Trophoblast cell (in vitro differentiated cells and primary cell): Measurements from ENCODE around the gene GFPT2.

Experiments used
- DNase-seq, 2 donors: peaks; one replicate each; pipeline ENCODE4 v3.0.0-alpha.2; 2016
- H2AFZ ChIP-seq: 2 replicates; pipeline ENCODE4 v1.6.1; 2013; ENCODE audit warnings: low read length, moderate library complexity, mild to moderate bottlenecking; ENCODE audit not compliant: insufficient read depth, poor library complexity
- H2AK5ac ChIP-seq: 2 replicates; pipeline ENCODE4 v1.6.1; 2013; ENCODE audit warnings: mild to moderate bottlenecking, low read length
- H2BK120ac ChIP-seq: 2 replicates; pipeline ENCODE4 v1.6.1; 2013; ENCODE audit warnings: low read length, mild to moderate bottlenecking, moderate library complexity; ENCODE audit not compliant: insufficient read depth, poor library complexity
- H2BK12ac ChIP-seq: 2 replicates; pipeline ENCODE4 v1.6.1; 2013; ENCODE audit warnings: mild to moderate bottlenecking, low read length, moderate library complexity
- H2BK5ac ChIP-seq: 2 replicates; pipeline ENCODE4 v1.6.1; 2013; ENCODE audit warnings: low read length, low read depth, moderate library complexity, mild to moderate bottlenecking; ENCODE audit not compliant: poor library complexity
- H3K14ac ChIP-seq: 2 replicates; pipeline ENCODE4 v1.6.1; 2013; ENCODE audit warnings: mild to moderate bottlenecking, low read length
- H3K18ac ChIP-seq: 2 replicates; pipeline ENCODE4 v1.6.1; 2013; ENCODE audit warnings: mild to moderate bottlenecking, low read length
- H3K23ac ChIP-seq: 2 replicates; pipeline ENCODE4 v1.6.1; 2013; ENCODE audit warnings: low read length
- H3K27ac ChIP-seq: 2 replicates; pipeline ENCODE4 v1.5.1; 2013; ENCODE audit warnings: low read depth, mild to moderate bottlenecking, inconsistent platforms, low read length, moderate library complexity
- H3K27me3 ChIP-seq: 2 replicates; pipeline ENCODE4 v1.6.1; 2013; ENCODE audit warnings: inconsistent platforms, mild to moderate bottlenecking, low read length, moderate library complexity; ENCODE audit not compliant: insufficient read depth
- H3K36me3 ChIP-seq, 2 experiments: 1 replicate in 1 of 2; 2 replicates in 1 of 2; pipeline ENCODE4 v1.6.1; 2013; ENCODE audit warnings: low read length in 2 of 2, mild to moderate bottlenecking in 2 of 2, moderate library complexity in 1 of 2; ENCODE audit not compliant: insufficient read depth in 2 of 2, control insufficient read depth in 1 of 2
- H3K4ac ChIP-seq: 2 replicates; pipeline ENCODE4 v1.6.1; 2013; ENCODE audit warnings: low read depth, mild to moderate bottlenecking, low read length, moderate library complexity
- H3K4me1 ChIP-seq, 2 experiments: 1 replicate in 1 of 2; 2 replicates in 1 of 2; pipeline ENCODE4 v1.6.1; 2013; ENCODE audit warnings: low read length in 2 of 2, mild to moderate bottlenecking in 2 of 2, moderate library complexity in 1 of 2; ENCODE audit not compliant: insufficient read depth in 2 of 2, control insufficient read depth in 1 of 2
- H3K4me2 ChIP-seq: 2 replicates; pipeline ENCODE4 v1.6.1; 2013; ENCODE audit warnings: inconsistent platforms, mild to moderate bottlenecking, low read length, moderate library complexity
- H3K4me3 ChIP-seq: 2 replicates; pipeline ENCODE4 v1.5.1; 2013; ENCODE audit warnings: mild to moderate bottlenecking, low read depth, low read length, inconsistent platforms
- H3K79me1 ChIP-seq: one replicate; pipeline ENCODE4 v1.6.1; 2013; ENCODE audit warnings: low read length
- H3K79me2 ChIP-seq: 2 replicates; pipeline ENCODE4 v1.6.1; 2013; ENCODE audit warnings: low read length, mild to moderate bottlenecking; ENCODE audit not compliant: control insufficient read depth, insufficient read depth, poor library complexity
- H3K9ac ChIP-seq: 2 replicates; pipeline ENCODE4 v1.6.1; 2013; ENCODE audit warnings: mild to moderate bottlenecking, low read length
- H3K9me3 ChIP-seq: 2 replicates; pipeline ENCODE4 v1.6.1; 2013; ENCODE audit warnings: low read depth, mild to moderate bottlenecking, control low read depth, inconsistent platforms, low read length; ENCODE audit not compliant: insufficient read depth
- H4K12ac ChIP-seq: 2 replicates; pipeline ENCODE4 v1.6.1; 2013; ENCODE audit warnings: low read depth, mild to moderate bottlenecking, low read length, moderate library complexity
- H4K8ac ChIP-seq: 2 replicates; pipeline ENCODE4 v1.6.1; 2013; ENCODE audit warnings: low read depth, mild to moderate bottlenecking, low read length, moderate library complexity
- H4K91ac ChIP-seq: one replicate; pipeline ENCODE4 v1.6.1; 2013; ENCODE audit warnings: low read depth, mild to moderate bottlenecking, low read length, moderate library complexity
- WGBS: extraction: QIAGEN DNeasy Blood & Tissue Kit; methylation state at CpG from one replicate; pipeline ENCODE4 v1.1.7; 2013; ENCODE audit warnings: missing lambda C conversion rate; ENCODE audit not compliant: insufficient read length, insufficient coverage; ENCODE audit errors: extremely low coverage; 5-methylcytosine and 5-hydroxymethylcytosine counted together

GFPT2 gene

DNA sequence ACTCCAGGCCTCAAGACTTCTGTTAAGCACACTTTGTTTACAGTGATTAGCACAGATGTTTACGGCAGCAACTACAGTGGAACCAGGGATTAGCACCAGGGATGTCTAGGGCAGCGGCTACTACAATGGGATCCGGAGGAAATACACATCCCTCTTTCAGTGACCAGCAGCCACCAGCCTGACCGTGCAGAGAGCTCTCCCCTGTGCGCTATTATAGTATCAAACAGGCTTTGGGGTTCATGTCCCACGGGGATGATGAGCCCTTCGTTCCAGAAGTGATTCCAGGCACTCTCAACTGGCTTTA is 21.5 kb downstream of the GFPT2 start:
- Histone ChIP-seq H3K4me3 (no peak overlapping the region), H3K4ac (no peak overlapping the region), H3K14ac (peak overlapping the region; percentile 54), H2AK5ac (no peak overlapping the region), H2BK120ac (peak overlapping the region; percentile 68), H3K18ac (no peak overlapping the region), H3K36me3 (no peaks in the 10 kb centered on the region), H3K4me1 (peaks cover 9% of the 10 kb centered on the region in 2 experiments), H3K23ac (no peak overlapping the region), H4K8ac (peak overlapping the region; percentile 2), H3K79me1 (peaks cover 3% of the 10 kb centered on the region), H4K12ac (no peak overlapping the region), H3K27ac (peak overlapping the region; percentile 75), H2BK5ac (peak overlapping the region; percentile 74), H3K9ac (no peak overlapping the region), H2BK12ac (peak overlapping the region; percentile 46), H3K9me3 (no peaks in the 10 kb centered on the region), H3K4me2 (peak overlapping the region; percentile 51), H3K27me3 (no peaks in the 10 kb centered on the region), H2AFZ (no peak overlapping the region), H3K79me2 (no peaks in the 10 kb centered on the region), H4K91ac (peak overlapping the region; percentile 45)
- DNase-seq = peak; percentile 43 to 55
- WGBS = no CpG with 5 or more reads among the region's 7 CpGs

DNA sequence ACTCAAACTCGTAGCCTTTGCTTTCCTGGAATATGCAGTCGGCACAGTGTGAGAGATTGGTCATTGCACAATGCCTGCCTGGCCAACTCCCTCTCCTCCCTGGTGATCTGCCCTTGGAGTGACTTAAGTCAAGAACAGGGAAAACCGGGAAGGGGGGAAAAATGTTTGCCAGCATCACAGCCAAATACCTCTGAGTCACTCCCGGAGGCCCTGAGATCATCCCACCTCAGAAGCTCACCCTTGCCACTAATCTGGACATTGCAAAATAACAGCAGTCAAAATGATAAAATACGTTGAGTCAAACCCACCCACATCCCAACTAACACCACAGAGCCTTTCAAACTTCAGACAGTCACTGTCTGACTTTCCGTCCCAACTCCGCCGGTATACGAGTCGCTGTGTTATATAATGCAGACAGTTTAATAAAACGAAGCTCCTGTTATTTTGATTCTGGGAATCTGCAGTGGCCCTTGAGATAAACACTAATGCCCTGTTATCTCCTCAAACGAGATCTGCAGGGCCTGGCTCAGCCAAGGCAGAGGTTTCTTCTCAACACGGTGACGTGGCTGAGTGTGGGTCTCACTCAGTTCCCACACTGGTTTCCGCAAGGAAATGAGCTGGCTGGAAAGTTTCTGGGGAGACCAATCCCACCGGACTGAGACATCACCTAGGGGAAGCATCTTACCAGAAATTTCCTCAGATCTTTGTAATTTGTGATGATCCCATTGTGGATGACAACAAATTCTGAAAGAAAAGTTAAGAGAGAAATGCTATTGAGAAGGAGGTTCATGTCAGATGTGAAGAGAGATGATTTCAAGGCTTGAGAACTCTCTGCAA is 22.1 kb downstream of the GFPT2 start:
- no peak overlapping the region for H2AK5ac ChIP-seq
- no peak overlapping the region for H3K14ac ChIP-seq
- H3K4me3 ChIP-seq = no peak overlapping the region
- H2AFZ ChIP-seq = no peak overlapping the region
- H2BK5ac ChIP-seq = peak overlapping the region; percentile 8
- no CpG with 5 or more reads among the region's 16 CpGs for WGBS
- peaks cover 3% of the 10 kb centered on the region for H3K79me1 ChIP-seq
- no peak overlapping the region for H3K23ac ChIP-seq
- peak overlapping the region; percentile 17 for H4K8ac ChIP-seq
- no peak overlapping the region for H4K12ac ChIP-seq
- no peak overlapping the region for H3K4me2 ChIP-seq
- peak overlapping the region; percentile 45 for H4K91ac ChIP-seq
- no peaks in the 10 kb centered on the region for H3K36me3 ChIP-seq
- no peak overlapping the region for H2BK120ac ChIP-seq
- H3K4me1 ChIP-seq = peaks cover 9% of the 10 kb centered on the region in 2 experiments
- H3K4ac ChIP-seq = no peak overlapping the region
- H3K9me3 ChIP-seq = no peaks in the 10 kb centered on the region
- no peak overlapping the region for H2BK12ac ChIP-seq
- H3K18ac ChIP-seq = no peak overlapping the region
- H3K9ac ChIP-seq = no peak overlapping the region
- peak; percentile 97 to 99 for DNase-seq
- no peaks in the 10 kb centered on the region for H3K27me3 ChIP-seq
- H3K27ac ChIP-seq = peak overlapping the region; percentile 75
- no peaks in the 10 kb centered on the region for H3K79me2 ChIP-seq

GRCh38 chr5:180330270-180330648 is 22.9 kb downstream of the GFPT2 start:
- Histone ChIP-seq H4K8ac (no peak overlapping the region), H2BK5ac (no peak overlapping the region), H3K4me3 (no peak overlapping the region), H2BK12ac (no peak overlapping the region), H3K27ac (no peak overlapping the region), H3K14ac (no peak overlapping the region), H4K12ac (no peak overlapping the region), H4K91ac (no peak overlapping the region), H3K18ac (no peak overlapping the region), H2AK5ac (no peak overlapping the region), H2AFZ (no peak overlapping the region), H3K9ac (no peak overlapping the region), H2BK120ac (no peak overlapping the region), H3K4ac (no peak overlapping the region), H3K79me1 (peaks cover 3% of the 10 kb centered on the region), H3K79me2 (no peaks in the 10 kb centered on the region), H3K4me1 (peaks cover 9% of the 10 kb centered on the region in 2 experiments), H3K36me3 (no peaks in the 10 kb centered on the region), H3K9me3 (no peaks in the 10 kb centered on the region), H3K4me2 (no peak overlapping the region), H3K27me3 (no peaks in the 10 kb centered on the region), H3K23ac (no peak overlapping the region)
- no CpG with 5 or more reads among the region's 5 CpGs for WGBS
- no peak for DNase-seq

DNA sequence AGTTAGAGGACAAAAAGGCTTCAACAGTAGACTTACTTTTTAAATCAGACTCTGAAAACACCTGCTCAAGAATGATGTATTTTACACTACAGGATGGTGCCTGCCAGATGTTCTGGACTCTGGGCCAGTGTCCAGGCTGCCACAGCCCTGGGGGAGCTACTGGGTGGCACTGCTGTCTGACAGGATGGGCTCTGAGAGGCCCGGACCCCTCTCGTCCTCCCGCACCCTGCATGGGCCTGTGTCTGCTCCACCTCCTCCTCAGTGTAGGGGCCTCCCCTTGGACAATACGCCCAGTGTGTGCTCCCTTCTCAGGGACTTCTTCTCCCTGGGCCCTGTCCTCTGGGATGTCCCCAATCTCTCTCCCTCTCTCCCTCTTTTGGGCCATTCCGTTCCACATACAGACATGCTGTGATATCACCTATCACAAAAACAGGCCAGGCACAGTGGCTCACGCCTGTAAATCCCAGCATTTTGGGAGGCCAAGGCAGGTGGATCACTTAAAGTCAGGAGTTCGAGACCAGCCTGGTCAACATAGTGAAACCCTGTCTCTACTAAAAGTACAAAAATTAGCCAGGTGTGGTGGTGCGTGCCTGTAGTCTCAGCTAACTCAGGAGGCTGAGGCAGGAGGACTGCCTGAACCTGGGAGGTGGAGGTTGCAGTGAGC is 23.4 kb downstream of the GFPT2 start:
- Histone ChIP-seq H2BK5ac (no peak overlapping the region), H3K14ac (peak overlapping the region; percentile 1), H3K79me2 (no peaks in the 10 kb centered on the region), H2AFZ (no peak overlapping the region), H2BK12ac (peak overlapping the region; percentile 15), H3K4ac (no peak overlapping the region), H3K18ac (no peak overlapping the region), H2BK120ac (no peak overlapping the region), H3K4me1 (peaks cover 9% of the 10 kb centered on the region in 2 experiments), H3K4me2 (no peak overlapping the region), H3K36me3 (no peaks in the 10 kb centered on the region), H3K4me3 (no peak overlapping the region), H4K12ac (no peak overlapping the region), H3K79me1 (peaks cover 3% of the 10 kb centered on the region), H3K9me3 (no peaks in the 10 kb centered on the region), H4K8ac (no peak overlapping the region), H3K9ac (no peak overlapping the region), H2AK5ac (no peak overlapping the region), H3K23ac (no peak overlapping the region), H3K27ac (no peak overlapping the region), H3K27me3 (no peaks in the 10 kb centered on the region), H4K91ac (no peak overlapping the region)
- no CpG with 5 or more reads among the region's 8 CpGs for WGBS
- DNase-seq = no peak
